Trophoblast cell (in vitro differentiated cells and primary cell): ENCODE measurements around the gene LRRC8D.
A peak's percentile ranks its signal among the peaks of the same experiment; 100 is the strongest.

Source experiments
- DNase-seq, 2 donors: peaks; one replicate each; pipeline ENCODE4 v3.0.0-alpha.2; 2016
- H2AFZ ChIP-seq: 2 replicates; pipeline ENCODE4 v1.6.1; 2013; ENCODE audit warnings: low read length, moderate library complexity, mild to moderate bottlenecking; ENCODE audit not compliant: insufficient read depth, poor library complexity
- H2AK5ac ChIP-seq: 2 replicates; pipeline ENCODE4 v1.6.1; 2013; ENCODE audit warnings: mild to moderate bottlenecking, low read length
- H2BK120ac ChIP-seq: 2 replicates; pipeline ENCODE4 v1.6.1; 2013; ENCODE audit warnings: low read length, mild to moderate bottlenecking, moderate library complexity; ENCODE audit not compliant: insufficient read depth, poor library complexity
- H2BK12ac ChIP-seq: 2 replicates; pipeline ENCODE4 v1.6.1; 2013; ENCODE audit warnings: mild to moderate bottlenecking, low read length, moderate library complexity
- H2BK5ac ChIP-seq: 2 replicates; pipeline ENCODE4 v1.6.1; 2013; ENCODE audit warnings: low read length, low read depth, moderate library complexity, mild to moderate bottlenecking; ENCODE audit not compliant: poor library complexity
- H3K14ac ChIP-seq: 2 replicates; pipeline ENCODE4 v1.6.1; 2013; ENCODE audit warnings: mild to moderate bottlenecking, low read length
- H3K18ac ChIP-seq: 2 replicates; pipeline ENCODE4 v1.6.1; 2013; ENCODE audit warnings: mild to moderate bottlenecking, low read length
- H3K23ac ChIP-seq: 2 replicates; pipeline ENCODE4 v1.6.1; 2013; ENCODE audit warnings: low read length
- H3K27ac ChIP-seq: 2 replicates; pipeline ENCODE4 v1.5.1; 2013; ENCODE audit warnings: low read depth, mild to moderate bottlenecking, inconsistent platforms, low read length, moderate library complexity
- H3K27me3 ChIP-seq: 2 replicates; pipeline ENCODE4 v1.6.1; 2013; ENCODE audit warnings: inconsistent platforms, mild to moderate bottlenecking, low read length, moderate library complexity; ENCODE audit not compliant: insufficient read depth
- H3K36me3 ChIP-seq, 2 experiments: 1 replicate in 1 of 2; 2 replicates in 1 of 2; pipeline ENCODE4 v1.6.1; 2013; ENCODE audit warnings: low read length in 2 of 2, mild to moderate bottlenecking in 2 of 2, moderate library complexity in 1 of 2; ENCODE audit not compliant: insufficient read depth in 2 of 2, control insufficient read depth in 1 of 2
- H3K4ac ChIP-seq: 2 replicates; pipeline ENCODE4 v1.6.1; 2013; ENCODE audit warnings: low read depth, mild to moderate bottlenecking, low read length, moderate library complexity
- H3K4me1 ChIP-seq, 2 experiments: 1 replicate in 1 of 2; 2 replicates in 1 of 2; pipeline ENCODE4 v1.6.1; 2013; ENCODE audit warnings: low read length in 2 of 2, mild to moderate bottlenecking in 2 of 2, moderate library complexity in 1 of 2; ENCODE audit not compliant: insufficient read depth in 2 of 2, control insufficient read depth in 1 of 2
- H3K4me2 ChIP-seq: 2 replicates; pipeline ENCODE4 v1.6.1; 2013; ENCODE audit warnings: inconsistent platforms, mild to moderate bottlenecking, low read length, moderate library complexity
- H3K4me3 ChIP-seq: 2 replicates; pipeline ENCODE4 v1.5.1; 2013; ENCODE audit warnings: mild to moderate bottlenecking, low read depth, low read length, inconsistent platforms
- H3K79me1 ChIP-seq: one replicate; pipeline ENCODE4 v1.6.1; 2013; ENCODE audit warnings: low read length
- H3K79me2 ChIP-seq: 2 replicates; pipeline ENCODE4 v1.6.1; 2013; ENCODE audit warnings: low read length, mild to moderate bottlenecking; ENCODE audit not compliant: control insufficient read depth, insufficient read depth, poor library complexity
- H3K9ac ChIP-seq: 2 replicates; pipeline ENCODE4 v1.6.1; 2013; ENCODE audit warnings: mild to moderate bottlenecking, low read length
- H3K9me3 ChIP-seq: 2 replicates; pipeline ENCODE4 v1.6.1; 2013; ENCODE audit warnings: low read depth, mild to moderate bottlenecking, control low read depth, inconsistent platforms, low read length; ENCODE audit not compliant: insufficient read depth
- H4K12ac ChIP-seq: 2 replicates; pipeline ENCODE4 v1.6.1; 2013; ENCODE audit warnings: low read depth, mild to moderate bottlenecking, low read length, moderate library complexity
- H4K8ac ChIP-seq: 2 replicates; pipeline ENCODE4 v1.6.1; 2013; ENCODE audit warnings: low read depth, mild to moderate bottlenecking, low read length, moderate library complexity
- H4K91ac ChIP-seq: one replicate; pipeline ENCODE4 v1.6.1; 2013; ENCODE audit warnings: low read depth, mild to moderate bottlenecking, low read length, moderate library complexity
- WGBS: extraction: QIAGEN DNeasy Blood & Tissue Kit; methylation state at CpG from one replicate; pipeline ENCODE4 v1.1.7; 2013; ENCODE audit warnings: missing lambda C conversion rate; ENCODE audit not compliant: insufficient read length, insufficient coverage; ENCODE audit errors: extremely low coverage; 5-methylcytosine and 5-hydroxymethylcytosine counted together

Gene LRRC8D

DNA sequence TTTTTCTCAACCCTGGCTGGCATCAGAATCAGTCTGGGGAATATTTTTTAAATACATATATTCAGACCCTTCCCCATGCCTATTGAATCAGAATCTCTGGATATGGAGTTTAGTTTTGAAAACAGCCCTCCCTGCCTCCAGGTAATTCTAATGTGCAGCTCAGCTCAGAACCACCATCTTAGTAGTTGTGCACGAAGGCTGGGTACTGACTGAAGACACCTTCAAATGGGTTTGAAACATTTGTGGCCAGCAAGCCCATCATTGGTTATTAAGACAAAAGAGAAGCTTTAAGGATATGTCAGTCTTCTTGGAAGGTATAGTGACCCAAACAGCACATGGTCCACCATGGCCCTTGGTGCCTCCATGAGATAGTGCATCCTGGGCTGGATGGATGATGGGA lies 7.1 kb downstream of the LRRC8D start:
- Histone ChIP-seq H3K4ac (no peak overlapping the region), H2AFZ (no peak overlapping the region), H3K4me3 (no peak overlapping the region), H3K27ac (no peak overlapping the region), H4K8ac (no peak overlapping the region), H3K9ac (no peak overlapping the region), H3K23ac (no peak overlapping the region), H2AK5ac (no peak overlapping the region), H3K14ac (no peak overlapping the region), H3K9me3 (no peaks in the 10 kb centered on the region), H3K18ac (no peak overlapping the region), H3K4me2 (no peak overlapping the region), H2BK12ac (no peak overlapping the region), H3K79me2 (peaks cover 2% of the 10 kb centered on the region), H3K4me1 (peaks cover 5 to 8% of the 10 kb centered on the region in 2 experiments), H4K12ac (no peak overlapping the region), H3K36me3 (peaks cover 0 to 2% of the 10 kb centered on the region in 2 experiments), H2BK5ac (no peak overlapping the region), H3K79me1 (peaks cover 6% of the 10 kb centered on the region), H3K27me3 (no peaks in the 10 kb centered on the region), H4K91ac (no peak overlapping the region), H2BK120ac (no peak overlapping the region)
- no CpG with 5 or more reads among the region's 1 CpG for WGBS
- no peak for DNase-seq

DNA sequence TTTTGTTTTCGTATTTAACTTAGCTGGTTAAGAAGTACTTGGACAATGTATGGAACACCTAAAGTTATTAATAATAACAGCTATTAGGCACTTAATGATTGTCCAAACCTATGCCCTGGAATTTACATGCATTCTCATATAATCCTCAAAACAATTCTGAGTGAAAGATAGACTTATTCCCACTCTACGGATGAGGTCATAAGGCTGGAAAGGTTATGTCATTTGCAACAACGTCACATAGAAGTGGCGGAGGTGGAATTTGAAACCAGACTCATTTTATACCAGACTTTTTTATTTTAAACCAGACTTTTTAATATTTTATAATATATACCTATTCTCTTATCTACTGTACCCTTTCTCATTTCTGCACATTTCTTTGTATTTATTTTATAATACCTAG lies 8.4 kb downstream of the LRRC8D start:
- H3K18ac ChIP-seq, result no peak overlapping the region
- no peak overlapping the region for H4K8ac ChIP-seq
- no peak overlapping the region for H3K14ac ChIP-seq
- no peak overlapping the region for H2BK12ac ChIP-seq
- no peak overlapping the region for H3K4me2 ChIP-seq
- H3K9me3 ChIP-seq, result no peaks in the 10 kb centered on the region
- no peak overlapping the region for H2AFZ ChIP-seq
- H3K4ac ChIP-seq, result no peak overlapping the region
- H3K27me3 ChIP-seq, result no peaks in the 10 kb centered on the region
- no CpG with 5 or more reads among the region's 4 CpGs for WGBS
- H3K4me1 ChIP-seq, result peaks cover 11 to 17% of the 10 kb centered on the region in 2 experiments
- no peak overlapping the region for H2BK5ac ChIP-seq
- no peak overlapping the region for H3K9ac ChIP-seq
- H4K12ac ChIP-seq, result no peak overlapping the region
- H3K4me3 ChIP-seq, result no peak overlapping the region
- H3K23ac ChIP-seq, result no peak overlapping the region
- H3K27ac ChIP-seq, result no peak overlapping the region
- peaks cover 0 to 2% of the 10 kb centered on the region in 2 experiments for H3K36me3 ChIP-seq
- DNase-seq, result no peak
- no peak overlapping the region for H2BK120ac ChIP-seq
- no peak overlapping the region for H2AK5ac ChIP-seq
- no peak overlapping the region for H4K91ac ChIP-seq
- peaks cover 2% of the 10 kb centered on the region for H3K79me2 ChIP-seq
- peaks cover 13% of the 10 kb centered on the region for H3K79me1 ChIP-seq

DNA sequence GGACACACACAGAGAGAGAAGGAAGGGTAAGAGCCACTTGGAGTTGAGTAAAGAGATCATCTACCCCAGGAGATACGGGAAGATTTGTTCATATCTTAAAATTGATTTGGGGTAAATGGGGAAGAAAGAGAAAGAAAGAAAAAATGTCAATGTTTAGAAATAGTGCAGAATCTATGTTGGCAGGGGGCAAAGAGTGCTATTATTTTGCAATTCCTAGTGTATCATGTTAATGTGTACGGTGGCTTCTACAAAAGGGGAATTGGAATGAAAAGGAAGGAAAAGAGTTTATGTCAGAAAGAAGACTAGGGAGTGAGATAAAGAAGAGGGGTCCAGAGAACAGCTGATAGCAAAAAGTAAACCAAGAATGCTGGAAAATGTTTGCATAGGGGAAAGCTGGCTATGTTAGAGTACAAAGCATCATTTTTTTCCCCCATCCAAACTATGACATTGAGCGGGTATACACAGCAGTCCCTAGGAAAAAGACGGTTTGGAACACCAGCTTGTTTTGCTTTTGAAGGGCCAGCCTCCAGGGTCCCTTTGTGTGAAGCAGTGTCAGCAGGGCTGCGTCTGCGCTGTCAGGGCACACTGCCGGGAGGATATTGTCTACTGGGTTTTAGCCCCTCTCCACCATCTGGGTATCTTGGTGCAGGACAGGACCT lies 10.8 kb downstream of the LRRC8D start:
- H2BK5ac ChIP-seq, result peak overlapping the region; percentile 83
- peak overlapping the region; percentile 92 for H2BK12ac ChIP-seq
- H2BK120ac ChIP-seq, result peak overlapping the region; percentile 94

DNA sequence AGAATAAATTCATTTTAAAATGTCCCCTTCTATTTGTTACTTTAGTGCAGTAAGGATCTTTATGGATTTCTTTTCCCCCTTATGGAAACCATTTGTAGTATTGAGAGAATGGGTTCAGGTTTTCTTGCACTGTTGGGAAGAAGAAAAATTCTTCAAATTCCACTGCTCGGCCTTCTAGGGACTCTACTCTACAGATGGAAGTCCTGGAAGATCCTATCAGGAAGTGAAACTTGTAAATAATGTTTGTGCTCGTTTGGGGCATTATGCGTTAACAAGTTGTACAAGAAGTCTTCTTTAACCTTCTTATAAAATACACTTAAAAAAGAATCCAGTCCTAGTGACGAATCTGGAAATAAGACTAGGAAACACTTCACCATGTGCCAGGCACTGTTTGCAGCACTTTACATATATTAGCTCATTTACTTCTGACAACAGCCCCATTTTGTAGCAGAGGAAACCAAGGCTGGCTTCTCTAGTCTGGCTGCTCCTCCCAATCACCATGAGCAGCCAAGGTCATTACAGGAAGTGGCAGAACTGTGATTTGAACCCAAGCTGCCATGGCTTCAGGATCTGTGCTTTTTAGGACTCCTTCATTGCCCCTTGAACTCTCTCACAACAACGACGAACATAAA lies 11.8 kb downstream of the LRRC8D start:
- Histone ChIP-seq H3K36me3 (peaks cover 0 to 2% of the 10 kb centered on the region in 2 experiments), H3K4me1 (peaks cover 11 to 21% of the 10 kb centered on the region in 2 experiments), H2AK5ac (peak overlapping the region; percentile 75), H3K4me3 (no peak overlapping the region), H2AFZ (peak overlapping the region; percentile 67), H3K27ac (peak overlapping the region; percentile 72), H3K79me2 (peaks cover 2% of the 10 kb centered on the region), H3K9me3 (no peaks in the 10 kb centered on the region), H3K9ac (no peak overlapping the region), H3K27me3 (no peaks in the 10 kb centered on the region), H2BK120ac (peak overlapping the region; percentile 96), H3K4me2 (no peak overlapping the region), H2BK12ac (peak overlapping the region; percentile 97), H4K91ac (peak overlapping the region; percentile 73), H3K79me1 (peaks cover 13% of the 10 kb centered on the region), H2BK5ac (peak overlapping the region; percentile 89), H3K14ac (peak overlapping the region; percentile 89), H3K18ac (peak overlapping the region; percentile 90), H3K23ac (no peak overlapping the region), H4K12ac (peak overlapping the region; percentile 72), H3K4ac (peak overlapping the region; percentile 85), H4K8ac (peak overlapping the region; percentile 85)
- peak in 1 of 2 donors; percentile 72 for DNase-seq
- no CpG with 5 or more reads among the region's 6 CpGs for WGBS

More for the DNA sequence above, 10.8 kb downstream of the LRRC8D start:
- Histone ChIP-seq H3K79me1 (peaks cover 13% of the 10 kb centered on the region), H3K4ac (peak overlapping the region; percentile 44), H3K79me2 (peaks cover 2% of the 10 kb centered on the region), H3K27me3 (no peaks in the 10 kb centered on the region), H3K27ac (peak overlapping the region; percentile 72), H4K8ac (peak overlapping the region; percentile 75), H4K12ac (no peak overlapping the region), H3K4me2 (peak overlapping the region; percentile 6), H3K4me3 (no peak overlapping the region), H3K9me3 (no peaks in the 10 kb centered on the region), H3K4me1 (peaks cover 11 to 21% of the 10 kb centered on the region in 2 experiments), H2AFZ (no peak overlapping the region), H4K91ac (peak overlapping the region; percentile 87), H3K9ac (no peak overlapping the region), H3K36me3 (peaks cover 0 to 2% of the 10 kb centered on the region in 2 experiments), H2AK5ac (no peak overlapping the region), H3K23ac (no peak overlapping the region), H3K18ac (peak overlapping the region; percentile 88), H3K14ac (peak overlapping the region; percentile 91)
- no peak for DNase-seq
- WGBS, result no CpG with 5 or more reads among the region's 7 CpGs
